ENCODE data around the gene SLPI.

The SLPI gene

GRCh38 chr20:45211569-45212474 lies 42.5 kb downstream of the SLPI start:
- no peak for DNase-seq

DNA sequence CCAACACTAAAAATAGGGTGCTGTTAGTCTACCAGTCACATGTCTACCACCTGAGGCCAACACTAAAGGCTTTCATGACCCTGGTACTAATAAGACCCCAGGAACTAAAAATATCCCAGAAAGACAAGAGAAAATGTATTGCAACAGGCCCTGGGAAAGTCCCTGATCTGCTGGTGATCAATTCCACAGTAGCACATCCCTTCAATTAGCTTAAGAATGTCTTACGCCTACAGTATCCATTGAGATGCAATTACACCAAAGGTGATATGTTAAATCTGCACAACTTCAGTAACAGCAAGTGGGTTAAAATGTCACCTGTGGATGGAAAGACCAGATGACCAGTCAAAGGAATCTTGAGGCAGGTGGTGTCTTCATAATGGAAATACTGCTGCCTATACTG lies 44.4 kb downstream of the SLPI start:
- no peak for DNase-seq

GRCh38 chr20:45206725-45207124 lies 47.6 kb downstream of the SLPI start, which contains the start of gene SEMG1:
Gene SEMG1 (plus strand): TSS chr20:45207033. CDS start chr20:45207054, 21 bp downstream.
- DNase-seq = no peak
